H1 (cell line): ENCODE results near the gene EPSTI1. TPM values are rescaled to one million over a fixed set of nuclear protein-coding genes. Genes with fewer than 3 reads are reported as not detected.

Source experiments
- BACH1 ChIP-seq: IDR thresholded peaks from 2 replicates; pipeline ENCODE4 v1.6.1; 2012; ENCODE audit warnings: low read length, improper control_type of control experiment
- BRCA1 ChIP-seq: IDR thresholded peaks from 2 replicates; pipeline ENCODE4 v1.6.1; 2012; ENCODE audit warnings: low read depth, low read length, improper control_type of control experiment
- CBX8 ChIP-seq: fragments of 300-800, 300-1000 bp; sonication (generic); IDR thresholded peaks from 2 replicates; pipeline ENCODE4 v1.7.1; 2016; ENCODE audit warnings: low read depth, low read length, borderline replicate concordance
- HDAC6 ChIP-seq: IDR thresholded peaks from one replicate; pipeline ENCODE4 v1.7.1; 2012; ENCODE audit warnings: low read depth, mild to moderate bottlenecking, inconsistent platforms, low read length, moderate library complexity
- KDM4A ChIP-seq: IDR thresholded peaks from one replicate; pipeline ENCODE4 v1.7.1; 2012; ENCODE audit warnings: low read depth, mild to moderate bottlenecking, moderate library complexity, low read length, inconsistent platforms; ENCODE audit not compliant: severe bottlenecking
- MAFK ChIP-seq: IDR thresholded peaks from 2 replicates; pipeline ENCODE4 v1.6.1; 2012; ENCODE audit warnings: low read depth, mild to moderate bottlenecking, improper control_type of control experiment, low read length
- POLR2A ChIP-seq, 2 experiments: IDR thresholded peaks; 1 replicate in 1 of 2; 2 replicates in 1 of 2; pipeline ENCODE4 v1.6.1; 2011; ENCODE audit warnings: low read depth in 2 of 2, low read length in 2 of 2, mild to moderate bottlenecking in 2 of 2; ENCODE audit errors: control extremely low read depth in 1 of 2
- POU5F1 ChIP-seq: IDR thresholded peaks from 2 replicates; pipeline ENCODE4 v1.6.1; 2011; ENCODE audit warnings: low read depth, mild to moderate bottlenecking, low read length, moderate library complexity
- SAP30 ChIP-seq: fragments of 300-600 bp; sonication (generic); IDR thresholded peaks from 2 replicates; pipeline ENCODE4 v1.7.1; 2012; ENCODE audit warnings: low read length, moderate library complexity, mild to moderate bottlenecking, inconsistent platforms; ENCODE audit not compliant: insufficient read depth, insufficient replicate concordance
- SIN3A ChIP-seq, 2 experiments: IDR thresholded peaks in 1 of 2; conservative IDR thresholded peaks in 1 of 2; 2 replicates each; pipeline ENCODE4 v1.6.1; 2011 to 2012; ENCODE audit warnings: low read length in 2 of 2, improper control_type of control experiment in 1 of 2, low read depth in 1 of 2, mild to moderate bottlenecking in 1 of 2
- TBP ChIP-seq: IDR thresholded peaks from 2 replicates; pipeline ENCODE4 v1.6.1; 2011; ENCODE audit warnings: low read depth, low read length, improper control_type of control experiment
- TEAD4 ChIP-seq: IDR thresholded peaks from 2 replicates; pipeline ENCODE4 v1.6.1; 2012; ENCODE audit warnings: low read depth, low read length, inconsistent platforms, mixed read lengths
- polyA plus RNA-seq, 7 experiments: library from polyadenylated mRNA; depleted of rRNA in 3 of 7; stranded (reverse) in 5 of 7; unstranded in 2 of 7; fragments of >200 nt in 5 of 7; fragments of 200-250 nt in 2 of 7; gene quantifications; 1 replicate in 5 of 7; 2 replicates in 1 of 7; 4 replicates in 1 of 7; pipeline versions ENCODE4 v1.2.1 to v1.2.3, GENCODE V29; 2011 to 2013; ENCODE audit warnings: missing spikeins in 2 of 7, mixed read lengths in 2 of 7
- total RNA-seq: library from RNA; stranded (reverse); fragmentation: NEBNext Ultra II Directional; extraction: Animal tissue kit (Norgen Biotek cat#: 25700); gene quantifications from 2 replicates; pipeline ENCODE4 v1.2.1, GENCODE V29; 2021
- TF ChIP-seq, protein P1 (sequence below): fragments of 300-600 bp; sonication (generic); IDR thresholded peaks from 2 replicates; pipeline ENCODE4 v1.7.1; 2012; ENCODE audit warnings: low read length, moderate library complexity, mild to moderate bottlenecking, inconsistent platforms; ENCODE audit not compliant: insufficient replicate concordance

The EPSTI1 gene
- total and polyA plus RNA-seq, 2 of the 8 experiments (the other 6 are each of a cell fraction or from before 2014, with no cell fraction given) = 0.23 to 0.37 TPM

DNA sequence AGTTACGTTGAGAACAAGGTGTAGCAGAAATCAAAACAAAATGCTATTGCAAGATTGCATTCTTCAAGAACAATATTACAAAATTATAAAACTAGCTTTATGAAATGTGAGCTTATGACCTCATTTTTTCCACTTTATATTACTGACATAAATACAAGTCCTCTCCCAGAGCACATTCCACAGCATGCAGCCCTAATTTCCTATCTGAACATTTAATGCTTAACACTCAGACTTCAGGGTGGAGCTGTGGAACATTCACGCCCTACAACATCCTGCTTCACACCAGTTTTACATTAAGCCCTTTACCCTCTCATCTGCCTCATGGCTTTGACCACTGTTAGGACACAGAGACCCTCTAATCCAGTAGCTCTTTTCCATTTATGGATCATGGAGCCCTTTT is 65.5 kb downstream of the EPSTI1 start (continued):
- TF ChIP-seq, protein P1, sequence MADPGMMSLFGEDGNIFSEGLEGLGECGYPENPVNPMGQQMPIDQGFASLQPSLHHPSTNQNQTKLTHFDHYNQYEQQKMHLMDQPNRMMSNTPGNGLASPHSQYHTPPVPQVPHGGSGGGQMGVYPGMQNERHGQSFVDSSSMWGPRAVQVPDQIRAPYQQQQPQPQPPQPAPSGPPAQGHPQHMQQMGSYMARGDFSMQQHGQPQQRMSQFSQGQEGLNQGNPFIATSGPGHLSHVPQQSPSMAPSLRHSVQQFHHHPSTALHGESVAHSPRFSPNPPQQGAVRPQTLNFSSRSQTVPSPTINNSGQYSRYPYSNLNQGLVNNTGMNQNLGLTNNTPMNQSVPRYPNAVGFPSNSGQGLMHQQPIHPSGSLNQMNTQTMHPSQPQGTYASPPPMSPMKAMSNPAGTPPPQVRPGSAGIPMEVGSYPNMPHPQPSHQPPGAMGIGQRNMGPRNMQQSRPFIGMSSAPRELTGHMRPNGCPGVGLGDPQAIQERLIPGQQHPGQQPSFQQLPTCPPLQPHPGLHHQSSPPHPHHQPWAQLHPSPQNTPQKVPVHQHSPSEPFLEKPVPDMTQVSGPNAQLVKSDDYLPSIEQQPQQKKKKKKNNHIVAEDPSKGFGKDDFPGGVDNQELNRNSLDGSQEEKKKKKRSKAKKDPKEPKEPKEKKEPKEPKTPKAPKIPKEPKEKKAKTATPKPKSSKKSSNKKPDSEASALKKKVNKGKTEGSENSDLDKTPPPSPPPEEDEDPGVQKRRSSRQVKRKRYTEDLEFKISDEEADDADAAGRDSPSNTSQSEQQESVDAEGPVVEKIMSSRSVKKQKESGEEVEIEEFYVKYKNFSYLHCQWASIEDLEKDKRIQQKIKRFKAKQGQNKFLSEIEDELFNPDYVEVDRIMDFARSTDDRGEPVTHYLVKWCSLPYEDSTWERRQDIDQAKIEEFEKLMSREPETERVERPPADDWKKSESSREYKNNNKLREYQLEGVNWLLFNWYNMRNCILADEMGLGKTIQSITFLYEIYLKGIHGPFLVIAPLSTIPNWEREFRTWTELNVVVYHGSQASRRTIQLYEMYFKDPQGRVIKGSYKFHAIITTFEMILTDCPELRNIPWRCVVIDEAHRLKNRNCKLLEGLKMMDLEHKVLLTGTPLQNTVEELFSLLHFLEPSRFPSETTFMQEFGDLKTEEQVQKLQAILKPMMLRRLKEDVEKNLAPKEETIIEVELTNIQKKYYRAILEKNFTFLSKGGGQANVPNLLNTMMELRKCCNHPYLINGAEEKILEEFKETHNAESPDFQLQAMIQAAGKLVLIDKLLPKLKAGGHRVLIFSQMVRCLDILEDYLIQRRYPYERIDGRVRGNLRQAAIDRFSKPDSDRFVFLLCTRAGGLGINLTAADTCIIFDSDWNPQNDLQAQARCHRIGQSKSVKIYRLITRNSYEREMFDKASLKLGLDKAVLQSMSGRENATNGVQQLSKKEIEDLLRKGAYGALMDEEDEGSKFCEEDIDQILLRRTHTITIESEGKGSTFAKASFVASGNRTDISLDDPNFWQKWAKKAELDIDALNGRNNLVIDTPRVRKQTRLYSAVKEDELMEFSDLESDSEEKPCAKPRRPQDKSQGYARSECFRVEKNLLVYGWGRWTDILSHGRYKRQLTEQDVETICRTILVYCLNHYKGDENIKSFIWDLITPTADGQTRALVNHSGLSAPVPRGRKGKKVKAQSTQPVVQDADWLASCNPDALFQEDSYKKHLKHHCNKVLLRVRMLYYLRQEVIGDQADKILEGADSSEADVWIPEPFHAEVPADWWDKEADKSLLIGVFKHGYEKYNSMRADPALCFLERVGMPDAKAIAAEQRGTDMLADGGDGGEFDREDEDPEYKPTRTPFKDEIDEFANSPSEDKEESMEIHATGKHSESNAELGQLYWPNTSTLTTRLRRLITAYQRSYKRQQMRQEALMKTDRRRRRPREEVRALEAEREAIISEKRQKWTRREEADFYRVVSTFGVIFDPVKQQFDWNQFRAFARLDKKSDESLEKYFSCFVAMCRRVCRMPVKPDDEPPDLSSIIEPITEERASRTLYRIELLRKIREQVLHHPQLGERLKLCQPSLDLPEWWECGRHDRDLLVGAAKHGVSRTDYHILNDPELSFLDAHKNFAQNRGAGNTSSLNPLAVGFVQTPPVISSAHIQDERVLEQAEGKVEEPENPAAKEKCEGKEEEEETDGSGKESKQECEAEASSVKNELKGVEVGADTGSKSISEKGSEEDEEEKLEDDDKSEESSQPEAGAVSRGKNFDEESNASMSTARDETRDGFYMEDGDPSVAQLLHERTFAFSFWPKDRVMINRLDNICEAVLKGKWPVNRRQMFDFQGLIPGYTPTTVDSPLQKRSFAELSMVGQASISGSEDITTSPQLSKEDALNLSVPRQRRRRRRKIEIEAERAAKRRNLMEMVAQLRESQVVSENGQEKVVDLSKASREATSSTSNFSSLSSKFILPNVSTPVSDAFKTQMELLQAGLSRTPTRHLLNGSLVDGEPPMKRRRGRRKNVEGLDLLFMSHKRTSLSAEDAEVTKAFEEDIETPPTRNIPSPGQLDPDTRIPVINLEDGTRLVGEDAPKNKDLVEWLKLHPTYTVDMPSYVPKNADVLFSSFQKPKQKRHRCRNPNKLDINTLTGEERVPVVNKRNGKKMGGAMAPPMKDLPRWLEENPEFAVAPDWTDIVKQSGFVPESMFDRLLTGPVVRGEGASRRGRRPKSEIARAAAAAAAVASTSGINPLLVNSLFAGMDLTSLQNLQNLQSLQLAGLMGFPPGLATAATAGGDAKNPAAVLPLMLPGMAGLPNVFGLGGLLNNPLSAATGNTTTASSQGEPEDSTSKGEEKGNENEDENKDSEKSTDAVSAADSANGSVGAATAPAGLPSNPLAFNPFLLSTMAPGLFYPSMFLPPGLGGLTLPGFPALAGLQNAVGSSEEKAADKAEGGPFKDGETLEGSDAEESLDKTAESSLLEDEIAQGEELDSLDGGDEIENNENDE = no peak
- TF ChIP-seq KDM4A (no peak), BACH1 (no peak), POLR2A (IDR thresholded peaks at IDR 0.05; ENCODE audit: control extremely low read depth in 1 of 2, low read depth in 2 of 2, low read length in 2 of 2) (no peak), BRCA1 (no peak), SAP30 (no peak), TBP (no peak), TEAD4 (no peak), CBX8 (no peak), HDAC6 (no peak), POU5F1 (no peak), SIN3A (conservative IDR thresholded peaks at IDR 0.05 in 1 of 2, IDR thresholded peaks at IDR 0.05 in 1 of 2; ENCODE audit: low read depth in 1 of 2, low read length in 2 of 2) (no peak), MAFK (no peak)
